Measurements from ENCODE around the gene LILRA2.
"Not testable (repeated sequence)": the region's sequence is repeated elsewhere in the genome, so short reads cannot be mapped to it uniquely, and the experiment has no call there.

GRCh38 chr19:54563206-54563605, 10.4 kb upstream of the LILRA2 start:
- TF ChIP-seq CTCF (conservative IDR thresholded peaks at IDR 0.05 in 1 of 2, IDR thresholded peaks at IDR 0.05 in 1 of 2; ENCODE audit: extremely low read depth in 1 of 2, insufficient read depth in 1 of 2, low read depth in 1 of 2, low read length in 2 of 2); EZH2 (IDR thresholded peaks at IDR 0.05; ENCODE audit: borderline replicate concordance, low read length): not testable (repeated sequence)
